ENCODE results near the gene NDEL1.
"Not testable (repeated sequence)": the region's sequence is repeated elsewhere in the genome, so short reads cannot be mapped to it uniquely, and the experiment has no call there.

NDEL1 gene, protein sequence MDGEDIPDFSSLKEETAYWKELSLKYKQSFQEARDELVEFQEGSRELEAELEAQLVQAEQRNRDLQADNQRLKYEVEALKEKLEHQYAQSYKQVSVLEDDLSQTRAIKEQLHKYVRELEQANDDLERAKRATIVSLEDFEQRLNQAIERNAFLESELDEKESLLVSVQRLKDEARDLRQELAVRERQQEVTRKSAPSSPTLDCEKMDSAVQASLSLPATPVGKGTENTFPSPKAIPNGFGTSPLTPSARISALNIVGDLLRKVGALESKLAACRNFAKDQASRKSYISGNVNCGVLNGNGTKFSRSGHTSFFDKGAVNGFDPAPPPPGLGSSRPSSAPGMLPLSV

DNA sequence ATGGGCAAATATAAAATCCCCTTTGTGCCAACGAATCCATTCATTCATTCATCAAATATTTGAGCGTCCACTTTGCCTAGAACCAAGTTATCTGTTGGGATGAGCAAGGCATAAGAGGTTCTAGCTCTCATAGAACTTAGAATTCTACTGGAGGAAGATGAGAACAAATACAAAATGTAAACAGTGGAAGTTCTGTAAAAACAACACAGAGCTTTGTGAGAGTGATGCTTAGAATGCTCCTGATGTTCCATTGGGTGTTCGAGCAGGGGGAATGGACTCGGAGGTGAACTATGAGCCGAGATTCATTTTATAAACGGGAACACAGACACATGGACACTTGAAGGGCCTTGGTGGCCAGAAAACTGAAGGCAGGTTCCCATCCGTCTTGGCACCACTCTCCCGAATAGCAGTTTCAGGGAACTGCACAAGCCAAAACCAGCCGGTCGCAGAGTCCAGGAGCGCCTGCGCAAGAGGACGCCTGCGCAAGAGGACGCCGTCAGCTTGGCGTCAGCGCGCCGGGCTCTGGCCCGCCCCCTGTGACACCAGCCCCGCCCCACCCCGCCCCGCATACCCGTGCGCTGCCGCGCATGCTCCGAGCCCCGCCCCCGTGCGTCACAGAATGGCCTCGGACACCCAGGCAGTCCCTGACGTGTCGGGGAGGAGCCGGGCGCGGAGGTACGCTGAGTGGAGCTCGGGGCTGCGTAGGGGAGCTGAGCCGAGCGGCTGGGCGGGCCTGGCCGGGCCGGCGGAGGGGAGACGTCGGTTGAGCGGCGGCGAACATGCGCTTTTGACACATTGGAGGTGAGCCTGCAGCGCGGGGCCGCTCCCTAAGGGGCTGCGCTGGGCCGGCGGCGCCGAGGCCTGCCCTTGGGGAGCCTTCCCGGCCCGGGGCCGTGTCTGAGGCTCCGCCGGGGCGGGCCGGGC, at the start of gene NDEL1:
Gene NDEL1 (plus strand): TSS at position 640 of the 924 bp plus-strand sequence. CDS start 8,388 bp downstream, outside the sequence.
- peak; percentile 88 for DNase-seq

- DNase-seq: no peak
Measured at GRCh38 chr17:8386841-8387240, 48.8 kb upstream of the NDEL1 start.

DNA sequence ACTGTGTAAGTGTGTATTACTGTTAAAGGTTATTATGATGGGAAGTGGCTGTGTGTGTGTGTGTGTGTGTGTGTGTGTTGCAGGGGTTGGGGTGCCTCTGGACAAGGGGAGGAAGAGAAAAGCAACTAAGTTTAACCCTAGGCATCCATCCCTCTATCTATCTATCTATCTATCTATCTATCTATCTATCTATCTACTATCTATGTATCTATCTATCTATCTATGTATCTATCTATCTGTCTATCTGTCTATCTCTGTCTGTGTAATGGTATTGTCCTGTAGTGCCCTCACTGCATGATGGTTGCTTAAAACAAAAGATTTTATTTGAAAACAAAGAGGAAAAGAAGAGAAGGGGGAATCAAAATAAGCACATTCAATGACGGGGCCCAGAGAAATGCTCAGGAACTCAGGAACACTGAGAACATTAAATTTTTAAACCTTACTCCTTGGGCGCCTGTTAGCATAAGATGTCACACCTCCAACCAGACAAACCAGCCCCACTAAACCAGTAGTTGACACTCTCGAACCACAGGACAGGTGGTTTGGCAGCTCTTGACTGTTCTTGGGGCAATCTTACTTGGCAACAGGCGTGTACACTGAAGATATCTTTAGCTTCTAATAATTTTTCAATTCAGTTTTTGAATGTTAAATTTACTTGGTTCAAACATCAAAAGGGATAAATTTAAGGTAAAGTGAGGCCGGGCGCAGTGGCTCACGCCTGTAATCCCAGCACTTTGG, 47.6 kb upstream of the NDEL1 start:
- no peak for DNase-seq

DNA sequence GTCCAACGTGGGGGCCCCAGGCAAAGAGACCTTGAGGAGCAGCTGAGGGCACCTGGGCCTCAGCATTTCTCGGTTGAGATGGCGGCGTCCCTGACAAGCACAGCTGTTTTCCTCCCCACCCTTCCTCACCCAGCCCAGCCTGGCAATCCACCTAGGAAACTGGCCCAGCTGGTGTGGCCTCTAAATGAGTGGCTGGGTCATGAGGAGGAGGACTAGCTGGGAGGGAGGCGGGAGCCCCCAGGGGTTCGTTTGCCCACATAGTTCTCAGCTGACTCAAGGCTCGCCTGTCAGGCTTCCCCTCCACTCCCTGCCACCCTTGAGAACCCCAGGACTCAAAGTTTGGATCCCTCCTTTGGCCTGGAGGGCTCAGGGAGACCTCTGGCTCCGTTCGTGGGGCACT, 44.0 kb upstream of the NDEL1 start:
- no peak for DNase-seq

GRCh38 chr17:8392274-8392673, 43.4 kb upstream of the NDEL1 start:
- DNase-seq: no peak

DNA sequence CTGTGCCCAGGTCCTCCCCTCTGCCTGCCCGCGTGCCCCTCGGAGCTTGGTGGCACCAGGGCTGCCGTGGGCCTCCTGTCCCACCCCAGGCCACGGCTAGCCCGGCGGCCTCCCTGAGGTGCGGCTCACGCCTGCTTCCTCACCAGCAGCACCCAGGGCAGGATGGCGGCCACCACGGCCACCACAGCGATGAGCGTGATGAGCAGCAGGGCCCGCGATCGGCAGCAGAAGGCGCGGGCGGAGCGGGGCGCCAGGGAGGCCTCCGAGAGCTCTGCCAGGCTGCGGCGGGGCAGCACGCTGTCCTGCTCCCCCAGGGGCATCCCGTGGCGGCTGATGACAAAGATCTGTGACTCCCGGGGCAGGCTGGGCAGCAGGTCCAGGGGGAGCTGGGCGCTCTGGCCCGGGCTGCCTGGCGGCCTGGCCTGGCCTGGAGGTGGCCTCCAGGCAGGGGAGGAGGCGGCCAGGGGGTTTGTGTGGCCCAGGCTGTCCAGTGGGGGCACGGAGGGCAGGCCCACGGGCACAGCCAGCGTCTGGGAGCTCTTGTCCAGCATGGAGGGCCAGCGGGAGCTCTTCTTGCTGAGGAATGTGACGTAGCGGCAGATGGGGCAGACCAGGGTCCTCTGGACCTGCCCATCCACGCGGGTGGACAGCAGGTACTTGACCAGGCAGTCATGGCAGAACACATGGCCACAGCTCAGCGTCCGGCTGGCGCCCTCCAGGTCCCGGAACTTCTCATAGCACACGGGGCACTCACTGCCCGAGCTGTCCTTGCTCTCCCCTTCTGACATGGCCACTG, 42.8 kb upstream of the NDEL1 start:
- DNase-seq: no peak

GRCh38 chr17:8393470-8394231, 42.0 kb upstream of the NDEL1 start:
- no peak for DNase-seq

DNA sequence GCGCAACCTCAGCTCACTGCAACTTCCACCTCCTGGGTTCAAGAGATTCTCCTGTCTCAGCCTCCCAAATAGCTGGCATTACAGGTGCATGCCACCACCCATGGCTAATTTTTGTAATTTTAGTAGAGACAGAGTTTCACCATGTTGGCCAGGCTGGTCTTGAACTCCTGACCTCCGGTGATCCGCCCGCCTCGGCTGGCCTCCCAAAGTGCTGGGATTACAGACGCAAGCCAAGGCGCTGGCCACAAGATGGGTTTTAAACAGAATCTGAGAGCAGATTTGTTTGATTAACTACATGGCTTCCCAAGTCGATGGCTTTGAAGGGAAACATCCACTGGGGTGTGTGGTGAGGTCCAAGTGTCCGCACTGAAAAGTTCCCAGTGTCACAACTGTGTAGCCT, 41.2 kb upstream of the NDEL1 start:
- DNase-seq: not testable (repeated sequence)

- DNase-seq: no peak
Measured at GRCh38 chr17:8397636-8398035, 38.0 kb upstream of the NDEL1 start, which contains the start of gene RNF222. Gene RNF222, minus strand, starts transcription at chr17:8397827. Its CDS starts 4,366 bp downstream, at chr17:8393461.

DNA sequence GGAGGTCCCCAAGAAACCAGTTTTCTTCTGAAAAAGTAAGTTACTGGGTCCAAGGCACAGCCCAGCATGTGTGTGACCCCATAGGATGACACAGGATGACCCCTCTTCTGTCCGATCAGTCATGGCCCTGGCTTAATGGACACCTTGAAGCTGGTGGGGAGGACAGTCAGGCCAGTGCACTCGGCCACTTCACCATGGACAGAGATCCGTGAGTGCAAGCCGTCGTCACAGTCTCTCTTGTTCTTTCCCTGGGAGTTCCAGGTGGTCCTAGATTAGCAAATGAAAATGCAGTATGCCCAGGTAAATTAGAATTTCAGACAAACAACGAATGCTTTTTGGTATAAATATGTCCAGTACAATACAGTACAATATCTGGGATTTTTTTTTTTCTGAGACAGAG, 36.7 kb upstream of the NDEL1 start:
- no peak for DNase-seq

GRCh38 chr17:8401107-8401506, 34.6 kb upstream of the NDEL1 start:
- DNase-seq: no peak

DNA sequence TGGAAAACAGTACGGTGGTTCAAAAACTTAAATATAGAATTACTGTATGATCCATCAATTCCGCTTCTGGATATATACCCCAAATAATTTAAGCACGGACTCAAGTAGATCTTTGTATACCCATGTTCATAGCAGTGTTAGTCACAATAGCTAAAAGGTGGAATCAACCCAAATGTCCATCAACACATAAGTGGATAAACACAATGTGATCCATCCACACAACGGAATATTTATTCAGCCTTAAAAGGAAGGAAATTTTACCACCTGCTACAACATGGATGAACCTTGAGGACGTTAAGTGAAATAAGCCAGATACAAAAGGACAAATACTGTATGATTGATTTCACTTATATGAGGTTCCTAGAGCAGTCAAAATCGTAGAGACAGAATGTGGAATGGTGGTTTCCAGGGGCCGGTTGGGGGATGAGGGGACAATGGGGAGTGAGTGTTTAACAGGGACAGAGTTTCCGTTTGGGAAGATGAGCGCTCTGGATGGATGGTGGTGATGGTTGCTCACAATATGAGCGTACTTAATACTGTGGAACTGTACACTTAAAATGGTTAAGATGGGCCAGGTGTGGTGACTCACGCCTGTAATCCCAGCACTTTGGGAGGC, 32.7 kb upstream of the NDEL1 start:
- DNase-seq: no peak

- DNase-seq: no peak
Measured at GRCh38 chr17:8405499-8406016, 30.1 kb upstream of the NDEL1 start.

- DNase-seq: no peak
Measured at GRCh38 chr17:8406174-8406573, 29.5 kb upstream of the NDEL1 start.

DNA sequence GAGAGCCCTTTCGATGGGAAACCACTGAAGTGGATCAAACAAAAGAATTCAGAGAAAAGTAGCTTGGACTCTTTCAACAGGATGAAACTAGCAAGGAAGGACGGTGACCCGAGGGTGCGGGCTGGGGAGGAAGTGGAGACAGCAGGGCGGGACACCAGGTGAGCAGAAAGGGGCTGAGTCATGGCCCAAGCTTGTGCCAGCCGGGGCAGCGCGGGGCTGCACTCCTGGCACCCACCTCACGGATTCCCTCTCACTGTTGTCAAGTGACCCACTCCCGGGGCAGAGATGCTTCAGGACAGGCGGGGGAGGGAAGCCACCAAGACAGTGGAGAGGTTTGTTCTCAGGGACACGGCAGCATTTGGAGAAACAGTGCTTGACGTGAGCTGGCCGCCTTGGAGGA, 27.3 kb upstream of the NDEL1 start:
- DNase-seq: no peak

GRCh38 chr17:8409966-8410882, 25.5 kb upstream of the NDEL1 start:
- peak; percentile 67 for DNase-seq

- no peak for DNase-seq
Measured at GRCh38 chr17:8410883-8411238, 24.8 kb upstream of the NDEL1 start.

GRCh38 chr17:8412089-8412488, 23.6 kb upstream of the NDEL1 start:
- DNase-seq: no peak

DNA sequence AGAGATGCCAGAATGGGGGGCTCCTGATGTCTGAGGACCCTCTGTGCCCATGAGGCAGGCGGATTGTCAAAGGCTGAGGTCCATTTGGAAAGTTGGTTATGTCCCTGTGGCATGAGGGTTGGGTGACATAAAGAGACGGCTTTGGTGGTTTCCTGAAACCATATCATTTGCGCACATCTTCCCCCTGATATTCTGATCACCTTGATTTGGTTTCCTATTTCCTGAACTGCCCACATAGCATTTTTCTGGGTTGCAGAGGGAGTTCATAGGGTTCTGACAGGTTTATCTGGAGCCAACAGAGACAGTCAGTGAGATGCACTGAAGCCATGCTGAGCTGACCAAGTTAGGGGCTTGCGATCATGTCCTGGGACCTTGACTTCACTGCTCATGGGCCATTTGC, 22.4 kb upstream of the NDEL1 start:
- DNase-seq: no peak

DNA sequence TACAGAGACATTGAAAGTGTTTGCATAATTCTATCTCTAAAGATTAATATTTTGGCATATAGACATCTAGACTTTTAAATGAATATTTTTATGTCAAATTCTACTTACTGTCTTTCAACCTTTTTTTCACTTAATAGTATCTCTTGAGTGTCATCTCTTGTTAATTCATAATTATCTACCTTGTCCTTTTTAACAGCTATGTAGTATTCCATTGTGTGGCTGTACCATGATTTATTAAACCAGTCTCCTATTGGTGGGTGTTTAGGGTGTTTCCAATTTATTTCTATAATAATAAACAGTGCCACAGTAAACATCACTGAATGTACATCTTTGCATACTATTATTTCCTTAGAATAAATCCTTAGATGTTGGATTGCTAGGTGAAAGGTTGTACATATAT, 21.7 kb upstream of the NDEL1 start:
- no peak for DNase-seq
